Stimulated activated naive CD8-positive, alpha-beta T cell treated with anti-CD3 and anti-CD28 coated beads, Interleukin-15, amount 100 ng/mL, for 72 hours (primary cell): ENCODE data around the gene LYRM4.
"Not testable (repeated sequence)": the region's sequence is repeated elsewhere in the genome, so short reads cannot be mapped to it uniquely, and the experiment has no call there.

Experiments
- ATAC-seq: fragments of 150-1000 bp; cut with Tn5 transposase; 2 replicates; pipeline ENCODE4 v1.10.0; 2021; ENCODE audit warnings: mild to moderate bottlenecking, moderate library complexity
- DNase-seq, 2 donors: peaks; one replicate each; pipeline ENCODE4 v3.0.0; 2021 to 2022
- H3K27ac Mint-ChIP-seq, 2 donors: one replicate each; pipeline ENCODE4 v1.8.0; 2022; ENCODE audit warnings: mild to moderate bottlenecking in 2 of 2, mixed read lengths in 2 of 2, moderate library complexity in 2 of 2
- H3K27me3 Mint-ChIP-seq: one replicate; pipeline ENCODE4 v1.8.0; 2022; ENCODE audit warnings: mixed read lengths
- H3K4me1 Mint-ChIP-seq: one replicate; pipeline ENCODE4 v1.8.0; 2022; ENCODE audit warnings: mild to moderate bottlenecking, mixed read lengths
- H3K4me3 Mint-ChIP-seq, 2 donors: one replicate each; pipeline ENCODE4 v1.8.0; 2022; ENCODE audit warnings: mild to moderate bottlenecking in 2 of 2, mixed read lengths in 2 of 2, moderate library complexity in 1 of 2
- H3K9me3 Mint-ChIP-seq, 2 donors: one replicate each; pipeline ENCODE4 v1.8.0; 2022; ENCODE audit warnings: mixed read lengths in 2 of 2

LYRM4 gene

DNA sequence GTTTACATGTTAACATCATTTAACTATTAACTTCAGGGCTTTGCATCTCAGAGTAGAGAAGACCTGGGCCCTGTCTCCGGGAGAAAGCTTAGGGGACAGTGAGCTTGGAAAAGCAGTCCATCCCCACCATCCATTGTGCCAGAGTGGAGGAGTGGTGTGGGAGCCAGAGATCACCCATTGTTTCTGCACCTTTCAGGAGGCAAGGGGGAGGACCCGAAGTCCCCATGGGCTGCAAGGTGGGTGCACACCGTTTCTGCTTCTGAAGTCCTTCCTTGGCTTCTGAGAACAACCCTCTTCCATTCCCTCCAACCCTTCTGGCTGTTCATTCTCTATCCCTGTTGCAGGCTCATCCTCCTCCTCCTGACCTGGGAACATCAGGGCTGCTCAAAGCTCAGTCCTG, 179.6 kb downstream of the LYRM4 start:
- H3K4me1 Mint-ChIP-seq = peaks cover 1% of the 10 kb centered on the region
- H3K27ac Mint-ChIP-seq = no peak overlapping the region
- H3K4me3 Mint-ChIP-seq = no peak overlapping the region
- no peak for ATAC-seq
- no peak for DNase-seq
- peaks cover 52% of the 10 kb centered on the region for H3K27me3 Mint-ChIP-seq
- H3K9me3 Mint-ChIP-seq = no peaks in the 10 kb centered on the region

DNA sequence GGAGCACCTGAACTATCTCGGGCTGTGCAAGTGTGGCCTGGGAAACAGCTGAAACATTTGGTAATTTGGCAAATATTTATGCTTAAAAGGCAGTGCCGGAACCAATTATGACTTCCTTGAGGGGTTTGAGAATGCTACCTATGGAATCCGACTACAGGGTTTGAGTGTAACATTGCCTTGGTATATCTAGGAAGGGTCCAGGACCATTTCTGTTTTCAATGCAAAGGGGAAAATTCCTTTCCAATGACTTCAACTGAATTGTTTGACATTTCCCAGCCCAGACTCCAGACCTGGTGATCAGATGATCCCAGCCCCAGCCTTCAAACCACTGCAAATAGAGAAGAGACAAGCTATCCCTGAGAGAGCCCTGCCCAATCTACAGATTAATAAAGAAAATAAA, 180.2 kb downstream of the LYRM4 start:
- H3K27me3 Mint-ChIP-seq = peaks cover 49% of the 10 kb centered on the region
- DNase-seq (no peak), ATAC-seq (no peak)
- H3K4me3 Mint-ChIP-seq = no peak overlapping the region
- H3K27ac Mint-ChIP-seq = no peak overlapping the region
- H3K4me1 Mint-ChIP-seq = no peaks in the 10 kb centered on the region
- H3K9me3 Mint-ChIP-seq = no peaks in the 10 kb centered on the region

GRCh38 chr6:5079692-5080091, 181.1 kb downstream of the LYRM4 start:
- Mint-ChIP-seq H3K9me3 (peaks cover 0 to 5% of the 10 kb centered on the region in 2 donors), H3K27ac (no peak overlapping the region), H3K27me3 (peaks cover 40% of the 10 kb centered on the region), H3K4me3 (no peak overlapping the region), H3K4me1 (no peaks in the 10 kb centered on the region)
- ATAC-seq (no peak), DNase-seq (no peak)

GRCh38 chr6:5078121-5078669, 182.6 kb downstream of the LYRM4 start:
- peaks cover 0 to 5% of the 10 kb centered on the region in 2 donors for H3K9me3 Mint-ChIP-seq
- DNase-seq (no peak), ATAC-seq (no peak)
- H3K27ac Mint-ChIP-seq = no peak overlapping the region
- H3K27me3 Mint-ChIP-seq = peaks cover 25% of the 10 kb centered on the region
- no peaks in the 10 kb centered on the region for H3K4me1 Mint-ChIP-seq
- H3K4me3 Mint-ChIP-seq = no peak overlapping the region

- Mint-ChIP-seq H3K9me3 (peaks cover 0 to 5% of the 10 kb centered on the region in 2 donors), H3K27ac (peak overlapping the region in 1 of 2 donors; percentile 21), H3K4me1 (no peaks in the 10 kb centered on the region), H3K27me3 (peaks cover 13% of the 10 kb centered on the region), H3K4me3 (no peak overlapping the region)
- no peak for ATAC-seq
- DNase-seq = no peak
These were observed 183.8 kb downstream of the LYRM4 start for GRCh38 chr6:5076931-5077330.

- no peak overlapping the region for H3K4me3 Mint-ChIP-seq
- no peak overlapping the region for H3K27ac Mint-ChIP-seq
- no peak for ATAC-seq
- DNase-seq = no peak
- peaks cover 9% of the 10 kb centered on the region for H3K27me3 Mint-ChIP-seq
- H3K9me3 Mint-ChIP-seq = peaks cover 0 to 5% of the 10 kb centered on the region in 2 donors
- H3K4me1 Mint-ChIP-seq = no peaks in the 10 kb centered on the region
These were observed 186.8 kb downstream of the LYRM4 start for GRCh38 chr6:5073992-5074391.

DNA sequence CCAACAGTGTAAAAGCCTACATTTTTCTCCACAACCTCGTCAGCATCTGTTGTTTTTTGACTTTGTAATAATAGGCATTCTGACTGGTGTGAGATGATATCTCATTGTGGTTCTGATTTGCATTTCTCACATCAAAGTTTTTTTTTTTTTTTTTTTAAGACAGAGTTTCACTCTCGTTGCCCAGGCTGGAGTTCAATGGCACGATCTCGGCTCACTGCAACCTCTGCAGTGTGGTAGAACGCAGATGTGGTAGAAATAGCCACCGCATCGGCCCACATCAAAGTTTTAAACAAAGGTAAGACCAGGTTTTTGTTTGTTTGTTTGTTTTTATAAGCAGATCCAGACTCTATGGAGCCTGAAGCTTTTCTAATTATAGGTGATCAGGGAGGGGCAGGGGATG, 188.3 kb downstream of the LYRM4 start:
- H3K4me1 Mint-ChIP-seq = no peaks in the 10 kb centered on the region
- peaks cover 0 to 6% of the 10 kb centered on the region in 2 donors for H3K9me3 Mint-ChIP-seq
- no peak overlapping the region for H3K27ac Mint-ChIP-seq
- H3K4me3 Mint-ChIP-seq = no peak overlapping the region
- ATAC-seq (no peak), DNase-seq (no peak)
- peaks cover 9% of the 10 kb centered on the region for H3K27me3 Mint-ChIP-seq

DNA sequence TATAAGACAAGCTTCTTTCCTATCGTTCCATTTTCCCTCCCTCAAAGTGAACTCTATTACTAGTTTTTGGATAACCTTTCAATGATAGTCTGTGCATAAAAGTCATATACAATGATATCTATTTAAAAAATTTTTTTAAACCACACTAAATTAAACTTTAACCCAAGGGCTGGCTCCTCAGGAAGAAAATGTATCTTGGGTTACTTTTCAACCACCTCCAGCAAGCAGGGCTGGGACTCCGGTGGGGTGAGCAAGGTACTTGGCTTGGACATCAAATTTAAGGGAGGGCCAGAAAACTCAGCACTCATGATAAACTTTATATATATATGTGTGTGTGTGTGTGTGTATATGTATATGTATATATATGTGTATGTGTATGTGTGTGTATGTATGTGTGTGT, 189.5 kb downstream of the LYRM4 start:
- Mint-ChIP-seq H3K9me3 (peaks cover 0 to 11% of the 10 kb centered on the region in 2 donors), H3K4me3 (no peak overlapping the region), H3K4me1 (no peaks in the 10 kb centered on the region), H3K27ac (no peak overlapping the region), H3K27me3 (no peaks in the 10 kb centered on the region)
- ATAC-seq (no peak), DNase-seq (no peak)

DNA sequence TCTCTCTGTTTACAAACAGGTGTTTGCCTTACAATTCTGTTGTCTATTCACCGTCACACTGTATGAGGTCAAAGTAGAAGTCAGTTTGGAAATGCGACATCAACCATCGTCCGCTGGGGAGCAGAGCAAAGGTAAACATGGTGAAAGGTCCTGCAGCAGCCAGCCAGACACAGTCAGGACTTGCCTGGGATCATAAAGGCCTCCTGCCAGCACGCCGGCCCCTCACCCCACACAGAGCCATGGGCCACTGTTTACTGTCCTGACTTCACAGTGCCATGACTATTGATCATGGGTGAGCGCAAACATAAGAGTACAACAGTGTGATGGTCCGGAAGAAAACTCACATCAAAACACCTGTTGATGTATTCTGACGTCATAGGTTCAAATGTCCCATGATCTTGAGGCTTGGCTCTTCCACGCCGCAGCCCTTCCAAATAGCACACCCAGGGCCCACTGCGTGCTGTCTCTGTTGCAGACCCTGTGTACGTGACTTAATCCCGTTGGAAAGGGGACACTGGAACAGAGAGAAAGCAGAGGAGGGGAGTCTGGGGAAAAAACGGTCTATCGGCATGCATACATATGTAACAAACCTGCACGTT, 192.5 kb downstream of the LYRM4 start:
- H3K4me3 Mint-ChIP-seq = no peak overlapping the region
- peaks cover 4 to 6% of the 10 kb centered on the region in 2 donors for H3K9me3 Mint-ChIP-seq
- H3K4me1 Mint-ChIP-seq = no peaks in the 10 kb centered on the region
- H3K27me3 Mint-ChIP-seq = no peaks in the 10 kb centered on the region
- H3K27ac Mint-ChIP-seq = no peak overlapping the region
- DNase-seq (no peak), ATAC-seq (no peak)

DNA sequence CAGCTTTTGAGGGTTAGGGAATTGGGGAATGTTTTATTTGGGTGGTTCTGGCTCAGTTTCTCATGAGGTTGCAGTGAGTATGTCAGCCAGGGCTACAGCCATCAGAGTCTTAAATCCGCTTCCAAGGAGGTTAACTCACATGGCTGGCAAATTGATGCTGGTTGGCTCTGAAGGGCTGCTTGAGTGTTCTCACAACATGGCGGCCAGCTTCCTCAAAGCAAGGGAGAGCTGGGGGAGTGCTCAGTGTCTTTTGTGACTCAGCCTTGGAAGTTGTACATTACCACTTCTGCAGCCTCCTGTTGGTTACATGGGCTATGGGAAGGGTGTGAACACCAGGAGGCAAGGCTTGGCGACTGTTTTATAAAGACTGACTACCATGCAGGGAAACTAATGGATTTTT, 193.4 kb downstream of the LYRM4 start:
- no peak for DNase-seq
- no peak for ATAC-seq
- Mint-ChIP-seq H3K27me3 (no peaks in the 10 kb centered on the region), H3K4me1 (no peaks in the 10 kb centered on the region), H3K27ac (no peak overlapping the region), H3K9me3 (peaks cover 4 to 6% of the 10 kb centered on the region in 2 donors), H3K4me3 (no peak overlapping the region)

DNA sequence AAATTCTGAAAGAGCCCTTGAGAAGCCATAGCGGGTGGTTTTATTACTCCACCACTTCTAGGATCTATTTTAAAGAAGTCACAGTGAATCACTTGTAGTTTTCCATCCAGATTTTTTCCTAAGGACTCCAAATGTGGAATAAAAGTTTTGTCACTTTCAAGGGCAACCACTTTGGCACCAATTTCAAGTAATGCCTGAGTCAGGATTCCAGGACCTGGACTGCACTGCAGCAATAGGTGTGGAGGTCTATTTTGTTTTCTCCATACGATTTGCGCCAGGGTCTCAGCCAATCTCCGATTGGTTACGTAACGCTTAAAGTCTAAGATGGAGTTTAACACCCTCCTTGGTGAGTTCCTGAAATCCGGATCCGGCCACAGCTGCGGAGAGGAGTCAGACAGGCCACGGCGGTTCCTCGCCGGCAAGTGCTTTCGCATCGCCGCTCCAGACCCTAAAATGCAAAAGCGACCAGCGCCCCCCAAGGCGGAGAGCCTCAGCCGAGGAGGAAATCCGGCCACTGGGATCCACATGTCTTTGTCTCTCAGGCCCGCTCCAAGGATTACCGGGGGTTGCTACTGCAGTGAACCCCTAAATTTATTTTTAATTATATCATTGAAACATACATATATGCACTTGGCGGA, 194.2 kb downstream of the LYRM4 start:
- H3K9me3 Mint-ChIP-seq = peaks cover 4 to 6% of the 10 kb centered on the region in 2 donors
- H3K4me1 Mint-ChIP-seq = no peaks in the 10 kb centered on the region
- no peaks in the 10 kb centered on the region for H3K27me3 Mint-ChIP-seq
- DNase-seq (no peak), ATAC-seq (no peak)
- no peak overlapping the region for H3K4me3 Mint-ChIP-seq
- no peak overlapping the region for H3K27ac Mint-ChIP-seq

DNA sequence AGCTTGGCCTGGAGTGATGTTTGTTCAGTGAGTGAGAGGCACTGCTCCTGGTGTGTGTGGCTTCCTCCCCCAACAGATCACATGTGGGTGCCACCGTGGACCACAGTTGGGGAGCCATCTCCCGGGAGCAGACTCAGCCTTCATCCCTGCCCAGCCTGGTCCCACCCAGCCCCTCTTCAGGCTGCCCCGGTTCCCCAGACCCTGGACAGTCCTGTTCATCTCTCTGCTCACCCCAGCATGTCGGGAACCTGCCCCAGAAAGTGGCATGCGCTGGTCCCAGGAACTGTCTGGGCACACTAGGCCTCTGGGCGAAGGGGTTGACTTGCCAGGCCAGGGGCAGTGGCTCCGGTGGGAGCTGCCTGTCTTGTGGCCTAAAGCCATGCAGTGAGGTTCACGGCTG, 197.1 kb downstream of the LYRM4 start:
- no peak overlapping the region for H3K27ac Mint-ChIP-seq
- DNase-seq (no peak), ATAC-seq (no peak)
- H3K9me3 Mint-ChIP-seq = peaks cover 4 to 6% of the 10 kb centered on the region in 2 donors
- H3K27me3 Mint-ChIP-seq = no peaks in the 10 kb centered on the region
- H3K4me3 Mint-ChIP-seq = no peak overlapping the region
- H3K4me1 Mint-ChIP-seq = no peaks in the 10 kb centered on the region

GRCh38 chr6:5061152-5061551, 199.6 kb downstream of the LYRM4 start:
- DNase-seq = no peak
- no peaks in the 10 kb centered on the region for H3K4me1 Mint-ChIP-seq
- ATAC-seq = no peak
- no peak overlapping the region for H3K4me3 Mint-ChIP-seq
- peaks cover 0 to 4% of the 10 kb centered on the region in 2 donors for H3K9me3 Mint-ChIP-seq
- H3K27ac Mint-ChIP-seq = no peak overlapping the region
- H3K27me3 Mint-ChIP-seq = no peaks in the 10 kb centered on the region

- not testable (repeated sequence) for H3K4me3 Mint-ChIP-seq, DNase-seq, ATAC-seq, H3K27me3 Mint-ChIP-seq, H3K4me1 Mint-ChIP-seq, H3K27ac Mint-ChIP-seq, H3K9me3 Mint-ChIP-seq
These were observed 200.3 kb downstream of the LYRM4 start for GRCh38 chr6:5060439-5060838.

- Mint-ChIP-seq H3K4me1 (no peaks in the 10 kb centered on the region), H3K27me3 (no peaks in the 10 kb centered on the region), H3K4me3 (no peak overlapping the region), H3K27ac (peak overlapping the region; percentile 49 to 51), H3K9me3 (no peaks in the 10 kb centered on the region)
- DNase-seq = no peak
- no peak for ATAC-seq
These were observed 201.5 kb downstream of the LYRM4 start for GRCh38 chr6:5059036-5059896.
